ENCODE measurements around the gene FBXL15.

Gene FBXL15

GRCh38 chr10:102398172-102399020 lies 22.2 kb upstream of the FBXL15 start:
- DNase-seq = no peak

GRCh38 chr10:102399217-102400021 lies 21.2 kb upstream of the FBXL15 start:
- peak; percentile 91 to 93 for DNase-seq

DNA sequence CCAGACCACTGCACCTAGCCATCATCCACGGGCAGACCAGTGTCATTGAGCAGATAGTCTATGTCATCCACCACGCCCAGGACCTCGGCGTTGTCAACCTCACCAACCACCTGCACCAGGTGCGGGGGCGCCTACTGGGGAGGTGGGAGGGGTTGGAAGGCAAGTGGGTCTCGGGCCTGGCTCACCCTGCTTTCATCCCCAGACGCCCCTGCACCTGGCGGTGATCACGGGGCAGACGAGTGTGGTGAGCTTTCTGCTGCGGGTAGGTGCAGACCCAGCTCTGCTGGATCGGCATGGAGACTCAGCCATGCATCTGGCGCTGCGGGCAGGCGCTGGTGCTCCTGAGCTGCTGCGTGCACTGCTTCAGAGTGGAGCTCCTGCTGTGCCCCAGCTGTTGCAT lies 20.6 kb upstream of the FBXL15 start:
- DNase-seq = no peak

- no peak for DNase-seq
These were observed 19.9 kb upstream of the FBXL15 start for GRCh38 chr10:102400598-102401341.

GRCh38 chr10:102401342-102401654 lies 19.3 kb upstream of the FBXL15 start:
- no peak for DNase-seq

GRCh38 chr10:102401735-102402511 lies 18.7 kb upstream of the FBXL15 start:
- DNase-seq = no peak

DNA sequence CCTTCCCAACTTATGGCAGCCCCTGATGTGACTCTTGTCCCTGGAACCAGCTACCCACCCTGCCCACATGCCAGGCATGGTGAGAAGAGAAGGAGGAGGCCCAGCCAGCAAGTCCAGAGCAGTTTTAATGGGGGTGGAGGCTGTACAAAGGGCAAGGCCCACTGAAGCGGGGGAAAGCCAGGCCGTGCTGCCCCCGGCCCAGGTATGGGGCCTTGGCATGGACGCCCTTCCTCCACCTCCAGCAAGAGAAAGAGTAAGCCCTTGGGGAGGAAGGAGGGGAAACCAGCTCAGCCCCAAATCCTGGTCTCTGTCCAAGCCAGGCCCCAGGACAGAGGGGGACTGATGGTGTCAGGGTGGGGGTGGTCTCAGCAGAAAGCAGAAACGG lies 18.1 kb upstream of the FBXL15 start:
- DNase-seq = no peak

DNA sequence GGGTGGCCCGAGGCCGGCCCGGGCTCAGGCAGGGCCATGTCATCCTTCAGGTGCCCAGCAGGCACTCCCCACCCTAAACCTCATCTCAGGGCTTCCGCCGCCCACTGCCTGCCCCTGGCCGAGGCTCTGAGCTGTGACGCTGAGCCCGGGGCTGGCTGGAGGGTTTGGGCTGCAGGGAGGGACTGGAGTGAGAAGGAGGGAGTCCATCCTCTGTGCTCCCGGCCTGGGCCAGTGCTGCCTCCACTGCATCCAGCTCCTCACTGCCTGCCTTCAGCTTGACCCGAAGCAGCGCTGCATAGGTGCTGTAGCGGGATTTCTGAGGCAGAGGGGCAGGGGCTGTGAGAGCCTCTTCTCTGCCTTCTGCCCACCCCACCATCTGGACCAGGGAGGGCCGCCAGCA lies 17.5 kb upstream of the FBXL15 start:
- no peak for DNase-seq

GRCh38 chr10:102404361-102405107 lies 16.1 kb upstream of the FBXL15 start:
- DNase-seq = no peak

DNA sequence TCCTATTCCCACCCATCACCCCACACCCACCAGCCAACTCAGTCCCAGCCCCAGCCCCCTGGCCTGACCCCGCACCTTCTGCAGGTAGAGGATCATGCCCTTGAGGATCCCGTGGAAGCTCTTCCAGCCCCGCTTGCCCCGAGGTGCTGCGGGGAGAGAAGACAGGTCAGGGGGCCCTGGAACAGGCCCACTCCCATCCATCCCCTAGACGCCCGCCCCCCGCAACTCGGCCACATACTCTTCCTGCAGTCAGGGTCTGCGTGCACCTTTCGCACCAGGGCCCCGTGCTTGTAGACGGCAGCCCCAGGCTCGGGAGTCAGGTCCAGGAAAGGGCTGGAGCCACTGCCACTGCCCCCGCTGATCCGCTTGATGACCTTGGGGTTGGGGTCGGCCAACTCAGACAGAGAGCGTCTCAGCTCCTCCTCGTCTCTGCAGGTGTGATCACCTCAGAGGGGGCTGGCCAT lies 15.5 kb upstream of the FBXL15 start:
- no peak for DNase-seq

GRCh38 chr10:102405632-102406031 lies 15.0 kb upstream of the FBXL15 start:
- no peak for DNase-seq

GRCh38 chr10:102406815-102407214 lies 13.8 kb upstream of the FBXL15 start:
- no peak for DNase-seq

GRCh38 chr10:102407425-102408130 lies 13.1 kb upstream of the FBXL15 start:
- DNase-seq = no peak

GRCh38 chr10:102408131-102408727 lies 12.4 kb upstream of the FBXL15 start:
- no peak for DNase-seq

DNA sequence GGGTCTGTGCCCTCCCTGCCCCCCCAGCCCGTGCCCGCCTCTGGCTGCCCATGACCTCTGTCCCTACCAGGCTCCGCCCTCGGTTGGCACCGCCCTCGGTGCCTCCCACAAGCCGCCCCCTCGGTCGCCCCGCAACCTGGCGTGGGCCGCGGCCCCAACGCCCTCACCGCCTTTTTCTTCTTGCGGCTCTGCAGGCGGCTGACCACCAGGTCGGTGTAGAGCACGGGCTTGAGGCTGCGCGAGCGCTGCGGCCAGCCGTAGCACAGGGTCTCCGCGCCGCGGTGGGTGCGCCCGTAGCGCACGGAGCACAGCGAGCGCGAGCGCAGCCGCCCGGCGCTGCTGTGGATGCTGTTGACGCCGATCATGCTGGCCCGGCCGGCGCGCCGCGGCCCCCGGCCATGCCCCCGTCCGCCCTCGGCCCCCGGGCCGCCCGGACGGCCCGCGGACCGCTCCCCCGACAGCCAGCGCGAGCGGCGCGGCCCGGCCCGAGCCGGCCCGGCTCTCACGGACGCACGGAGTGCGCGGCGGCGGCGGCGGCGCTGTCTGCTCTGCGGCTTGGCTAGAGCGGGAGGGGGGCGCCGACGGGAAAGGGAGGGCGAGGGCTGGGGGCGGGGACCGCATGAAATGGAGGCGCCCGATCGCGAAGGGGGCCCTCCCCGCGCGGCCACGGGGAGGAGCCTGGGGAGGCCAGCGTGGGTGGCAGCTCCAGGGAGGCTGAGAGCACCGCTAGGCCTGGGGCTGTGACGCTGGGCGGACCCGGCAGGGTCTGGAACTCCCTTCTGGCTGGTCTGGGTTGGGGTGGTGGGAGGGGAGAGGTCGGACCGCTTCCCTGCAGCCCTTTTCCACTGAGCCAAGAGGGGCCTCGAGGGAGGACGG lies 11.7 kb upstream of the FBXL15 start:
- DNase-seq = no peak

DNA sequence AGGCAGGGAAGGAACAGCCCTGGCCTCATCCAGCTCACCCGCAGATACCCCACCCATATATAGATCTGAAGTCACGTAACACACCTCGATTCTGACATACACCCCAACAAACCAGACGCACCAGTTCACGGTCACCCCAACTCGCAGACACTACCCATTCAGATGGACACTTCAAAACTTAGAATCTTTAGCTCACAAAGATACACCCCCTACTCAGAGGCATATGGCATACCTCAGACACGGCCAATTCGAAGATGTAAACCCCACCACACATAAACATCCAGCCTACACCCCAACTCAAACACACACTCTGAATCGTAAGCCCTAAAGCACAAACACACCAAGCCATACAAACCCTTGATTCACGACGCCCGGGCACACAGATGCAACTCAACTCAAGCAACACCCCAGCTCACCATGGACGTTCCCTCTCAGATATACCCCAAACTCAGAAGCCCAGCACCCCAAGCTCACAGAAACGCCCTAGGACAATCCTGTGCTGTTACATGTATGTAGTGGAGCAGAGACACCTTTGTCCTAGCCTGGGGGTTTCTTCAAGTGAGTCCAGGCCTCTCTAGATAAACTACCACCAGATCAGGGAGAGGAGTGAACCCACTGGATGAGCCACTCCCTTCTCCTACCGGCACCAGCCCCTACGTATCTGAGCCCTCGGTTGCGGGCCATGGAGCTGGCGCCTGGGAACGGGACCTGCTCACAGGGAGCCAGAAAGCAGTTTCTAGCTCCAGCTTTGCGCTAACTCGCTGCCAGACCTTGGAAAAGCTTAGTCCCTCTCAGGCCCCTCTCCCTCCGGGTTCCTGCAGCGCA lies 10.8 kb upstream of the FBXL15 start:
- no peak for DNase-seq

DNA sequence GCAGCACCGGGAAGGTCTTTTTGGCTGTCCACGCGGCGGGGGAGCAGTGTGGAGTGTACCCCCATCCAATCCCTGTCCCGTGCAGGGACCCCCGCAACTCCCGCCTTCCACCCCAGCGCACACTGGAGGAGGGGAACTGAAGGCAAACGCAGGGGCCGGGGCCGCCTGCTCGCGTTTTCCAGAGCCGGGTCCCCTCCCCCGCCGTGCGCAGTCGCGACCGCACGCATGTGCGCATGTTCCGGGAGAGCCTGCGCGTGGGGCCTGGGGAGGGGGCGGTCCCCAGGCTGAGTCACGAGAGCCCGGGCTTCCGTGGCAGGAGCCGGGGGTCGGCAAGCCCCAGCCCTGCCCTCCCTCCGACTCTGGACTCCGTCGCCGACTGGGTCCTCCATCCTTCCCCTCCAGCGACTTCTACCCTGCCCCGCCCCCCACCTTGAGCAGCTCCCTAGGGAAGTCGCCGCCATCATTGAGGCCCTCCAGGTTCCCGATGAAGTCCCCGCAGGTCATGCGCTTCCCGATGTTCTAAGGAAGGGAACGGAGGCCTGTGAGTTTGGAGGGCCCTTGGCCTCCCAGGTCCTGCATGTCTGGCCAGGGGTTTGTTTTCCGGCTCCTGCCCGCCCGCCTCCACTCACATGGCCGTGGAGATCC lies 10.1 kb upstream of the FBXL15 start:
- no peak for DNase-seq
